OCI-LY3 (cell line): Measurements from ENCODE around the gene PRR36.
A peak's percentile ranks its signal among the peaks of the same experiment; 100 is the strongest.

Experiments
- H2AFZ ChIP-seq: fragments of 200-600, 300-600 bp; shearing (Covaris generic); 2 replicates; pipeline ENCODE4 v1.6.0; 2014; ENCODE audit warnings: antibody characterized with exemption, low read depth, low read length
- H3K27ac ChIP-seq: fragments of 200-600, 300-600 bp; sonication (generic); 2 replicates; pipeline ENCODE4 v1.5.1; 2014; ENCODE audit warnings: mild to moderate bottlenecking, low read length, moderate library complexity, mixed read lengths
- H3K27me3 ChIP-seq: fragments of 200-600, 300-600 bp; sonication (generic); 2 replicates; pipeline ENCODE4 v1.6.1; 2014; ENCODE audit warnings: low read depth, low read length, mixed read lengths
- H3K36me3 ChIP-seq: fragments of 200-600, 300-600 bp; sonication (generic); replicated peaks from 2 replicates; pipeline ENCODE3; 2014; ENCODE audit warnings: low read depth, low read length, mixed read lengths
- H3K4me1 ChIP-seq: fragments of 300-600, 200-600 bp; sonication (generic); 2 replicates; pipeline ENCODE4 v1.6.1; 2014; ENCODE audit warnings: low read length, mixed read lengths
- H3K4me2 ChIP-seq: fragments of 200-600, 300-600 bp; sonication (generic); 2 replicates; pipeline ENCODE4 v1.6.1; 2014; ENCODE audit warnings: low read length, mixed read lengths
- H3K4me3 ChIP-seq: fragments of 300-600, 200-600 bp; sonication (generic); 2 replicates; pipeline ENCODE4 v1.5.1; 2014; ENCODE audit warnings: antibody characterized with exemption, mild to moderate bottlenecking, low read length, moderate library complexity
- H3K79me2 ChIP-seq: fragments of 300-600, 200-600 bp; shearing (Covaris generic); 2 replicates; pipeline ENCODE4 v1.6.1; 2014; ENCODE audit warnings: mild to moderate bottlenecking, low read length, mixed read lengths
- H3K9ac ChIP-seq: fragments of 300-600, 200-600 bp; shearing (Covaris generic); 2 replicates; pipeline ENCODE4 v1.6.0; 2014; ENCODE audit warnings: mild to moderate bottlenecking, low read length, moderate library complexity
- H3K9me3 ChIP-seq: fragments of 200-600, 300-600 bp; shearing (Covaris generic); 2 replicates; pipeline ENCODE4 v1.6.1; 2014; ENCODE audit warnings: low read length, mixed read lengths; ENCODE audit not compliant: insufficient read depth
- H4K20me1 ChIP-seq: fragments of 200-600, 300-600 bp; sonication (generic); 2 replicates; pipeline ENCODE4 v1.6.1; 2016; ENCODE audit warnings: low read length, mixed read lengths; ENCODE audit not compliant: insufficient read depth
- CTCF ChIP-seq: fragments of 200-600, 300-600 bp; sonication (generic); IDR thresholded peaks from 2 replicates; pipeline ENCODE4 v1.5.1; 2014; ENCODE audit warnings: antibody characterized with exemption, low read length, low read depth
- EZH2phosphoT487 ChIP-seq: fragments of 200-600 bp; shearing (Covaris generic); IDR thresholded peaks from 2 replicates; pipeline ENCODE4 v1.6.1; 2018; ENCODE audit warnings: antibody characterized with exemption, mixed run types, low read depth

PRR36 gene

GRCh38 chr19:7822910-7823515 lies 51.2 kb downstream of the PRR36 start:
- Histone ChIP-seq H2AFZ (no peak overlapping the region), H3K4me1 (peaks cover 9% of the 10 kb centered on the region), H3K27me3 (peaks cover 33% of the 10 kb centered on the region), H3K4me3 (no peak overlapping the region), H3K4me2 (no peak overlapping the region), H3K9me3 (peaks cover 5% of the 10 kb centered on the region), H3K27ac (no peak overlapping the region), H3K9ac (no peak overlapping the region), H3K36me3 (peaks cover under 1% of the 10 kb centered on the region), H3K79me2 (no peaks in the 10 kb centered on the region), H4K20me1 (no peaks in the 10 kb centered on the region)
- TF ChIP-seq CTCF (no peak), EZH2phosphoT487 (no peak)

DNA sequence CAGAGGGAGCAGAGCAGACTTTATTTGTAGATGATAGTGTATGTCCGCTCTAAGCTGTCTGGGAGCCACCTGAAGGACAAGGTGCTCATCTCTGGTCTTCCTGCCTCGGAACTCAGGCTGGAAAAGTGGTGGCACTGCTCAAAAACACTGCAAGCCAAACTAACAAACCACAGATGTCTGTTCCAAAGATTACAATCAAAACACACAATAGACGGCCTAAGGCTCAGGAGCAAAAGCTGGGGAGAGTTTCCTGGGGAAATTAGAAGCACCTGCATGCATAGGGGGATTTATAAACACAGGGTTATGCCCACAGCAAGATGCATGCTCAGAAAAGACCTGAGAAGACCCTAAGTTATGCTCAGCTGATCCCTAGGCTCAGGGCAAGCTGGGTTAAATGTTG lies 53.6 kb downstream of the PRR36 start:
- TF ChIP-seq CTCF (no peak), EZH2phosphoT487 (no peak)
- Histone ChIP-seq H3K27me3 (peaks cover 36% of the 10 kb centered on the region), H3K4me1 (peaks cover 9% of the 10 kb centered on the region), H3K4me3 (no peak overlapping the region), H2AFZ (no peak overlapping the region), H3K79me2 (no peaks in the 10 kb centered on the region), H3K27ac (no peak overlapping the region), H3K9ac (no peak overlapping the region), H3K4me2 (no peak overlapping the region), H4K20me1 (no peaks in the 10 kb centered on the region), H3K9me3 (peaks cover 10% of the 10 kb centered on the region), H3K36me3 (peaks cover 6% of the 10 kb centered on the region)

DNA sequence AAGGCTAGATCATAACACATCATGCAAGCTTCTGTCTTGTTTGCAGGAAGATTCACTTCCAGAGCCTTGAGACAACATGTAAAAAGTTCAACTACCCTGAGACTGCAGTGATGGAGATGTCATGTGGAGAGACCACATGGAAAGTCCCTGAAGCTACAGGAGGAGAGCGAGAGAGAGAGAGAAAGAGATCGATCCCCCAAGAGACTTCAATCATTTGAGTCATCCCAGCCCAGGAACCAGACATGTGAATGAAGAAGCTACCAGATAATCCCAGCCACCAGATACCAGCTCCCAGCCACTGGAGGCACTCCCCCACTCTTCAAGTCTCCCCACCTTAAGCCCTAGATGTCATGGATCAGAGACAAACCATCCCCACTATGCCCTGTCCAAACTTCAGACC lies 54.9 kb downstream of the PRR36 start:
- H3K36me3 ChIP-seq = peaks cover 6% of the 10 kb centered on the region
- H3K27me3 ChIP-seq = peaks cover 43% of the 10 kb centered on the region
- no peaks in the 10 kb centered on the region for H4K20me1 ChIP-seq
- H3K4me3 ChIP-seq = no peak overlapping the region
- H3K4me2 ChIP-seq = 0 out of 2 replicates have a peak overlapping the region, but pooled peaks have one; percentile 2
- peaks cover 10% of the 10 kb centered on the region for H3K9me3 ChIP-seq
- H2AFZ ChIP-seq = no peak overlapping the region
- peaks cover 9% of the 10 kb centered on the region for H3K4me1 ChIP-seq
- no peaks in the 10 kb centered on the region for H3K79me2 ChIP-seq
- H3K9ac ChIP-seq = no peak overlapping the region
- TF ChIP-seq EZH2phosphoT487 (no peak), CTCF (no peak)
- H3K27ac ChIP-seq = no peak overlapping the region

- no peaks in the 10 kb centered on the region for H4K20me1 ChIP-seq
- peaks cover 10% of the 10 kb centered on the region for H3K9me3 ChIP-seq
- H3K4me3 ChIP-seq = no peak overlapping the region
- H3K27me3 ChIP-seq = peaks cover 42% of the 10 kb centered on the region
- no peak for TF ChIP-seq CTCF
- no peak for TF ChIP-seq EZH2phosphoT487
- peaks cover 9% of the 10 kb centered on the region for H3K4me1 ChIP-seq
- H3K79me2 ChIP-seq = no peaks in the 10 kb centered on the region
- peaks cover 6% of the 10 kb centered on the region for H3K36me3 ChIP-seq
- H2AFZ ChIP-seq = no peak overlapping the region
- H3K4me2 ChIP-seq = no peak overlapping the region
- H3K27ac ChIP-seq = no peak overlapping the region
- no peak overlapping the region for H3K9ac ChIP-seq
Observed at GRCh38 chr19:7818806-7819205, 55.4 kb downstream of the PRR36 start.
